Left ventricle myocardium inferior (tissue), 1 donor: ENCODE data around the gene MGAT5B. TPM values are rescaled to one million over a fixed set of nuclear protein-coding genes. Genes with fewer than 3 reads are reported as not detected.

ENCODE experiments used
- DNase-seq: peaks from one replicate; pipeline ENCODE4 v3.0.0-alpha.2; 2020
- H3K27ac ChIP-seq: fragments of 200-600 bp; replicated peaks from 2 replicates; pipeline ENCODE4 v1.8.0; 2021
- H3K27me3 ChIP-seq: fragments of 200-600 bp; 2 replicates; pipeline ENCODE4 v1.8.0; 2021; ENCODE audit warnings: low read depth
- H3K36me3 ChIP-seq: fragments of 200-600 bp; 2 replicates; pipeline ENCODE4 v1.8.0; 2021
- H3K4me1 ChIP-seq: fragments of 200-600 bp; 2 replicates; pipeline ENCODE4 v1.8.0; 2021
- H3K4me3 ChIP-seq: fragments of 200-600 bp; 2 replicates; pipeline ENCODE4 v1.8.0; 2021; ENCODE audit warnings: mild to moderate bottlenecking, moderate library complexity
- H3K9me3 ChIP-seq: fragments of 200-600 bp; replicated peaks from 2 replicates; pipeline ENCODE4 v1.8.0; 2021
- CTCF ChIP-seq: fragments of 200-600 bp; IDR thresholded peaks from 2 replicates; pipeline ENCODE4 v1.8.0; 2021; ENCODE audit warnings: antibody characterized with exemption, mild to moderate bottlenecking, borderline replicate concordance
- intact Hi-C: fragments of 100-400 bp; cut with micrococcal nuclease; formaldehyde crosslinking; loops from one replicate; pipeline ENCODE4 v1.11.0; 2022
- total RNA-seq: library from RNA; stranded (reverse); fragmentation: NEBNext Ultra II Directional; extraction: Animal tissue kit (Norgen Biotek cat#: 25700); gene quantifications from one replicate; pipeline ENCODE4 v1.2.1, GENCODE V29; 2021
- donor health status: DM: no; HTN: yes; CAD: no; lungs with severe emphysema.

The MGAT5B gene
- total RNA-seq, 1 donor from 2014 or later = 0.08 TPM

GRCh38 chr17:76993651-76994050 lies 125.4 kb downstream of the MGAT5B start:
- intact Hi-C loops = no loop called here
- H3K36me3 ChIP-seq = no peaks in the 10 kb centered on the region
- no peak overlapping the region for H3K4me3 ChIP-seq
- peaks cover 11% of the 10 kb centered on the region for H3K4me1 ChIP-seq
- H3K9me3 ChIP-seq = no peaks in the 10 kb centered on the region
- no peak for TF ChIP-seq CTCF
- H3K27me3 ChIP-seq = peaks cover 28% of the 10 kb centered on the region
- H3K27ac ChIP-seq = no peak overlapping the region
- DNase-seq = no peak

GRCh38 chr17:76994237-76994637 lies 126.0 kb downstream of the MGAT5B start:
- H3K27me3 ChIP-seq = peaks cover 34% of the 10 kb centered on the region
- intact Hi-C loops = no loop called here
- TF ChIP-seq CTCF = no peak
- H3K4me1 ChIP-seq = peaks cover 11% of the 10 kb centered on the region
- no peaks in the 10 kb centered on the region for H3K9me3 ChIP-seq
- H3K36me3 ChIP-seq = no peaks in the 10 kb centered on the region
- no peak overlapping the region for H3K4me3 ChIP-seq
- peak overlapping the region; percentile 19 for H3K27ac ChIP-seq
- no peak for DNase-seq

- H3K36me3 ChIP-seq = no peaks in the 10 kb centered on the region
- no peaks in the 10 kb centered on the region for H3K9me3 ChIP-seq
- DNase-seq = no peak
- no peak overlapping the region for H3K4me3 ChIP-seq
- H3K4me1 ChIP-seq = peaks cover 11% of the 10 kb centered on the region
- intact Hi-C loops = no loop called here
- peaks cover 45% of the 10 kb centered on the region for H3K27me3 ChIP-seq
- H3K27ac ChIP-seq = no peak overlapping the region
- TF ChIP-seq CTCF = no peak
These were observed 127.3 kb downstream of the MGAT5B start for GRCh38 chr17:76995387-76996105.

GRCh38 chr17:76996741-76997694 lies 128.8 kb downstream of the MGAT5B start:
- peaks cover 11% of the 10 kb centered on the region for H3K4me1 ChIP-seq
- no peaks in the 10 kb centered on the region for H3K36me3 ChIP-seq
- no peak overlapping the region for H3K27ac ChIP-seq
- TF ChIP-seq CTCF = no peak
- DNase-seq = no peak
- intact Hi-C loops = no loop called here
- no peaks in the 10 kb centered on the region for H3K9me3 ChIP-seq
- H3K4me3 ChIP-seq = no peak overlapping the region
- peaks cover 58% of the 10 kb centered on the region for H3K27me3 ChIP-seq

- no peak for DNase-seq
- Histone ChIP-seq H3K27ac (no peak overlapping the region), H3K27me3 (peaks cover 68% of the 10 kb centered on the region), H3K36me3 (no peaks in the 10 kb centered on the region), H3K9me3 (no peaks in the 10 kb centered on the region), H3K4me1 (peaks cover 5% of the 10 kb centered on the region), H3K4me3 (no peak overlapping the region)
- intact Hi-C loops = no loop called here
- no peak for TF ChIP-seq CTCF
These were observed 129.9 kb downstream of the MGAT5B start for GRCh38 chr17:76997981-76998531.
